ENCODE results near the gene PKP2.
"Not testable (repeated sequence)": the region's sequence is repeated elsewhere in the genome, so short reads cannot be mapped to it uniquely, and the experiment has no call there.

Gene PKP2

DNA sequence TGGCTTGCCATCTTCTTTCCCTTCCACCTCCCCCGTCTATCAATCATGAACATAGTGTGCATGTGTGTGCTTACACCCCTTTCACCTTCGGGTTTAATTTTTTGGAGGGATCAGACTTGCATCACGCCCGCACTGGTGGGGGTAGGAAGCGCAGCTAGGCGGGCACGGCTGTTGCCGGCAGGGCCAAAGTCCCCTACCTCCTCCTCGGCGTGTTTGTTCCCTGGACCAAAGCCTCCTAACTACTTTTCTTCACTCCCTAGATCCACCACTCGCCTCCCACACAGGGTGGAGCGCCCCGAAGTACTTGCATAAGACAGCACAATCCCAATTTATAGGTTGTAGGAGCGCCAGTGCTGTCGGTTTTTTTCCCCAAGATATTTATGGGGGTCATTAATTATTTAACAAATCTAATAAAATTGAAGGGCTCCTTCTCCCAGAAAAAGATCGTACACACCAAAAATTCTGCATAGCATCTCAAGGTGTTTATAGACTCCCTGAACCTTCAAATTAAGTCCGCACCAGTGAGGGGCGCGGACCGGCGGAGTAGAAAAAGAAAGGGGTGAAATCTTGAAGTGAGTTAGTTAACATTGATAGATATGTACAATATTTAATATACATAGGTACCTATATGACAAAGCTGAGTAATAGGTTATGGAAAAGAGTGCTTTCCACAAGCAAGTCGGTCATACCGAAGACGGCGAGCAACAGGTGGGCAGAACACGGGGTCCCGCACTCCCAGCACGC lies 717 bp downstream of the PKP2 start:
- DNase-seq = no peak

DNA sequence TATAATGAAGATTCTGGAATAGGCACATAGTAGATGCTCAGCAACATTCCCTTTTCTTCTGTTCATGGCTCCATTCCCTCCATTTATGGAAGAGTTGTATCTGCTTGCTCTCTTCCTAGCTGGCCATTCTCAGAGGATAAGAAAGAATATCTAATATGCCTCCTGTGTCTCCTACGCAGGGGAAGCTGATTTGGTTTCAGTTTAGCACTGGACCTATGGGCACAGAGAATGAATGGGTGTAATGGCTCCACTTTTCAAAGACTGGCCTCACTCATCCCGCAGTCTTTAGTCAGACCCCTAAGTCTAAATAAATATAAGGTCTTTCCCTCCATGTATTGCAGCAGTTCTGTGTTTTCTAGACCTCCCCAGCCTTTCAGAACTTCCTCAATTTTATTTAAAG lies 2.0 kb downstream of the PKP2 start:
- DNase-seq = no peak

DNA sequence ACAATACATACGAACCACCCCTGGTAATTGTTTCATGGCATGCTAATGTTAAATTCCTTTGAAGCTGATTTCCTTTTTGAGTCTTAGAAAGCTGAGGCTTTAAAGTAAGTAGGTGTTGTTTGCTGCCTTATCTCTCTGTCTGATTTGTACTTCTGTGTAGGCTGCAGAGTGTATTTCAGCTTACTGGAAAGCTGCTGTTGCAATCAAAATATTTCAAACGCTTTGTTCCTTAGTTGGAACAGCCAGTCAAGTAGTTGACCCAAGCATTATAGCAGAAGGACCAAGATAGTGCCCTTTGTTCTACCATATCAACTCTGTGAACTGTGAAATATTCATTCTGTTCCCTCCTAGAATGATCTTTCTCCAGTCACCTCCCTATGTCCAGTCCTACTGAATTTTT lies 3.1 kb downstream of the PKP2 start:
- DNase-seq = no peak

DNA sequence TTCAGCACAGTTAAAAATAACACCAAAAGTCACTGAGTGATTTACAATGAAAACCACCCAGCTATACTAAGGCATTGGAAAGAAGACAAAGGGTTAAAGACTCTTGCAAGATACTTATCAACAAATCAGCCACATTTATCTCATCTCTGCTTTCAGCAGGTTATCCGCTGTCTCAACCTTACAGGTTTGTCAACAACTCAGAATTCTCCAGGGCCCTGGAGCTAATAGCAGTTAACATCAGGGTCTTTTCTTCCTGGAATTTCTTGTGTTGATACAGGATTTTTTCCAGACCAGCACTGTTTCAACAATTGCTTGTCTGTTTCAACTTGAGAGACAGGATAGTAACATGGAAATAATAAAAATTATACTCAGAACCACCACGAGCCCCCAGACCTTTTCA lies 3.5 kb downstream of the PKP2 start:
- DNase-seq = no peak

DNA sequence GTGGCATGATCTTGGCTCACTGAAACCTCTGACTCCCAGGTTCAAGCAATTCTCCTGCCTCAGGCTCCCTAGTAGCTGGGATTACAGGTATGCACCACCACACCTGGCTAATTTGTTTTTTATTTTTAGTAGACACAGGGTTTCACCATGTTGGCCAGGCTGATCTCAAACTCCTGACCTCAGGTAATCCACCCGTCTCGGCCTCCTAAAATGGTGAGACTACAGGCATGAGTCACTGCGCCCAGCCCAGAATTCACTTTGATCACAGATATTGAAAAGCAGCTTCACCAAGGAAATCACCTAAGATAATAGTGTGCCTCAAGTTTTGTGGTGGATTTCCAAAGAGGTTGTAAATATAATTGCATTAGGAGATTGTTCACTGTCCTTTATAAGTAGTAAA lies 4.2 kb downstream of the PKP2 start:
- DNase-seq = not testable (repeated sequence)

DNA sequence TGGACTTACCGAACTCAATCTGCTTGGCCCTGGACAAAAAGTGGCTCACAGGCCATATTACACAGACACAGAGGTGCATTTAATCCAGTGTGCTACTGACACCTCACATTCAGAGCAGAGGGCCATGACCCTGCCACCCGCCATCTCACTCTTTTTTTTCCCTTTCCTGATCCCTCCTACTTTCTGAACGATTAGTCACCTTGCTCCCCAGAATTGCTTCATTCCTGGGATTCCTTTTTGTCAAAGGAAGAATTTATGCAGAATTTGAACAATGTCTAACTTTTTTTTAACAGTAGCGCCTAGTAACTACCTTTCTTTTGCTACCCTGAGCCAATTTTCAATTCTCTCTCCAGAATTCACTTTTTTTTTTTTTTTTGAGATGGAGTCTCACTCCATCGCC lies 4.6 kb downstream of the PKP2 start:
- no peak for DNase-seq

DNA sequence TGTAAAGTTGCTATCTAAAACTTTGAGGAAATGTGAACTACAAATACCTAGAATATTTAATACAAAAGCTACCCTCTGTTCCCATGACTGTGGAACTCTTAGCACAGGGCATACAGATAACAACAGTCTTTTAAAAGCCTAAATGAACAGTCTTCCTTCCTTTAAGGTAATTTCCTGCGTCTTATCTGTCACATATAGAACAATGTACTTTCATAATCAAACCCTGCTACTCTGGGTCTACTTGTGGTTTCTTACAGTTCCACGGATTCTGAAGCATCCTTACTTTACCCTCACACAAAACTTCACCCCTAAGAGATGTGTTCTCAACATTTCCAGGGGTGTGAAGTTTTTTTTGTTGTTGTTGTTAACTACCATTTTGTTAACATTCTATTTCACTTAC lies 5.1 kb downstream of the PKP2 start:
- no peak for DNase-seq

DNA sequence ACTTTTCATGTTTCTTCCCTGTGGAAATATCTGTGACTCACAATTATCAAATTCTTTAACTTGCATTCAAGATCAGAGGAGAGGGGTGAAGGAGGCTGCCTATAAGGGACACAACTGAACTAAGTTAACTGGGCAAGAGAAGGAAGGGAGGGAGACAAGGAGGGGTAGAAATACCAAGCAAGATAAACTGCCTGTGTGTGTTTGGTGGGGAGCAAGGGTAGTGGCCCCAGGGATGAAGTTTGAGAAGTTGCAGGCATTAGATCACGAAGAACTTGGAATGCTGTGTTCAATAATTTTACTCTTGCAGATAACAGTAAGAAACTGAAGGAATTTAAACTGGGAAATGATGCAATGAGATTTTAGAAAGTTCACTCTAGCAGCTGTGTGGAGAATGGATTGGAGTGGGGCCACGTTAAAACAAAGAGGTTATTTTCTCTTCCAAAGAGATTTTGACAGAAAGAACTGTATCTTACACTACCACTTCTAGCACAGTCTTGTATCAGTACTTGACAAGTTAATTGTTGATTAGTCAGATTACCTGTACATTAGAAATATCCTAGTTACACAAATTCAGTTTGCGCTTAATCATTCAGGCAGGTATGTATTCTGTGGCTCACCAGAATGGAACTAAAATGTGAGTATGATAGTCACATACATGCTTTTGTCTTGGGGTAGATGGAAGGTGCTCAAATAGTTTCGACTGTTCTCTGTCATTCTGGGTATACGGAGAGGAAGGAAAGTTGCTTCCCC lies 7.4 kb downstream of the PKP2 start:
- DNase-seq = no peak

DNA sequence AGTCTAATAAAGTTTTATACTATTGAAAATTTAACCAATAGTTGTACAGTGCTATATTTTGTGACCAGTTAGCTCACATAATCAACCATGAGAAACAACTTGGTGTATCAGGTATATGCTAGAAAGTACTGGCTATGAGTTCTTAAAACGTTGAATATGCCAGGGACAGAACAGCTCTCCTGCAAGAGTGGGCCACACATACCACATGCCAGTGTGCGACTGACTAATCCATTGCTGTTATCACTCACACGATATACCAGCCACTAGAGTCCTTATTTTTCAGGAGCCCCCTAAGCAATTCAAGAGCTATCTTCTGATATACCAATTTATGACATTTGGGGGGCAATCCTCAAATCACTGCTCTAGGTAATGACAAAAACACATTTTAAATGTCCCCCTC lies 9.5 kb downstream of the PKP2 start:
- no peak for DNase-seq

DNA sequence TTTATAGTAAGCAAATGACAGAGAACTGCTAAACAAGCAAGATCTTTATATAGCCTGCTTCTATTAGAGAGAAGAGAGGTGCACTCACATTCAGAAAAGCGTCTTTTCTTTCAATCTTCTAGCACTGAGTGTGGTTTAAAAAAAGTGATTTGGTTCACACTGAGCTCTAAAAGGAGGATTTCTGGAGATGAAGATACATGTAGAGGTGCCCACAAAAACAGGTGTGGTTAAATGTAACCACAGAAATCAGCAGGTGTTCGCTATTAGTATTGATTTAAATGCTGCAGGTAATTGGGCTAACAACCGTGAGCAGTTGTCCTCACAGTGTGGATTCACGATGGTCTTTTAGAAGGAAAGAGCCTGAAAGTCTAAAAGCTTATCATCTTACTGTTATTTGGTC lies 10.7 kb downstream of the PKP2 start:
- no peak for DNase-seq

DNA sequence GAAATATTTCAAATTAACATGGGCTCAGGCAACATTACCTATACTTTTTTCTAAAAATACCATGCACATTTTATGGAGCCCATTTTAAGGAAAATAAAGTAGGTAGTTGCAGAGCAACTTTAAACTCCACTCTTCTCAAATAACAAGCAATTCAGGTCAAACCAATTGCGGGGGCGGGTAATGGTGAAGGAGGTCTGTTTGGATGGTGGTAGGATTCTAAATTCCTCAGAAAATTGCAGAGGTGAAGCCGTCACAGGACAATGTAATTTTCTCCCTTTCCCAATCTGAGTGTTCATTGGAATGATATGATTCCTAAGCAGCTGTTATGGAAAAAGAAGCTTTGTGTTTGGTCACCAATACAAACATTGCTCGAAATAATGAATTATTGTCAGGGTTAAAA lies 11.6 kb downstream of the PKP2 start:
- no peak for DNase-seq

DNA sequence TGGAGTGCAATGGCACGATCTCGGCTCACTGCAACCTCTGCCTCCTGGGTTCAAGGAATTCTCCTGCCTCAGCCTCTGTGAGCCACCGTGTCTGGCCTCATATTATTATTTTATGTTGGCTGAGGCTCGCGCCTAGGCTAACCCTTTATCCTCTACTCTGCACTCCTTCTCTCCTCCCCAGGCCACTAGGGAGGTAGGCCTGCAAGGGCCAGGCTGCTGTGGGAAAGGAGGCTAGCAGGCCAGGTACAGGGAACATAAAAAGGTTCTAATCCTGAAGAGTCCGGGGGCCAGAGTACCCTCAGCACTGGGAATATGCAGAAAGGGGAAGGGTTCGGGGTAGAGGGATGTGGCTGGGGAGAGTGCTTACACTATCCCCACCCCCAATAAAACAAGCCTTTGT lies 14.9 kb downstream of the PKP2 start:
- no peak for DNase-seq

DNA sequence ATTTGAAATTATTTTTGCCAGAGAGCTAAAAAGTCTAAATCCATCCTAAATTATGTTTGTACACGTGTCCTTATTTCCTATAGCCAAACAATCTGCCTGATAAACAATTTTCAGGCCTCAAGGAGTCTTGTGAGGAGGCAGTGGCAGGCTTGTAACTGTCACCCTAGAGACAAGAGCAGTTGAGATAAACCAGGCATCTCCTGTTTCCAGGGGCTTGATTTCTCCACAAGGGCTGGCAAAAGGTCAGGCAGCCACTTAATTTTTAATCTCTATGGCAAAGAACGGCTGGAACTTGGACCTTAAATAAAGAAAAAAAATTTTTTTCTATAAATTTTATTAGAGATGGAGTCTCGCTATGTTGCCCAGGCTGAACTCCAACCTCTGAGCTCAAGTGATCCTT lies 15.5 kb downstream of the PKP2 start:
- DNase-seq = no peak

DNA sequence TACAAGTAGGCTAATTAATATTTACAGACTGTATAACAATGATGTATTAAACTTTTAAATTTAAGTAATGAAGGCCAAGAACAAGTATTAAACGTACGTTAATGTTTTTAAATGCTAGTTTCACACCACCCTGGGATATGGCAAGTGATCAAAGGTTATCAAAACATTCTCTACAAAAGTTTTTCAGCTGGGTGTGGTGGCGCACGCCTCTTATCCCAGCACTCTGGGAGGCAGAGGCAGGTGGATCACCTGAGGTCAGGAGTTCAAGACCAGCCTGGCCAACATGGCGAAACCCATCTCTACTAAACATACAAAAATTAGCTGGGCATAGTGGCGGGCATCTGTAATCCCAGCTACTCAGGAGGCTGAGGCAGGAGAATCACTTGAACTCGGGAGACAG lies 17.5 kb downstream of the PKP2 start:
- not testable (repeated sequence) for DNase-seq

DNA sequence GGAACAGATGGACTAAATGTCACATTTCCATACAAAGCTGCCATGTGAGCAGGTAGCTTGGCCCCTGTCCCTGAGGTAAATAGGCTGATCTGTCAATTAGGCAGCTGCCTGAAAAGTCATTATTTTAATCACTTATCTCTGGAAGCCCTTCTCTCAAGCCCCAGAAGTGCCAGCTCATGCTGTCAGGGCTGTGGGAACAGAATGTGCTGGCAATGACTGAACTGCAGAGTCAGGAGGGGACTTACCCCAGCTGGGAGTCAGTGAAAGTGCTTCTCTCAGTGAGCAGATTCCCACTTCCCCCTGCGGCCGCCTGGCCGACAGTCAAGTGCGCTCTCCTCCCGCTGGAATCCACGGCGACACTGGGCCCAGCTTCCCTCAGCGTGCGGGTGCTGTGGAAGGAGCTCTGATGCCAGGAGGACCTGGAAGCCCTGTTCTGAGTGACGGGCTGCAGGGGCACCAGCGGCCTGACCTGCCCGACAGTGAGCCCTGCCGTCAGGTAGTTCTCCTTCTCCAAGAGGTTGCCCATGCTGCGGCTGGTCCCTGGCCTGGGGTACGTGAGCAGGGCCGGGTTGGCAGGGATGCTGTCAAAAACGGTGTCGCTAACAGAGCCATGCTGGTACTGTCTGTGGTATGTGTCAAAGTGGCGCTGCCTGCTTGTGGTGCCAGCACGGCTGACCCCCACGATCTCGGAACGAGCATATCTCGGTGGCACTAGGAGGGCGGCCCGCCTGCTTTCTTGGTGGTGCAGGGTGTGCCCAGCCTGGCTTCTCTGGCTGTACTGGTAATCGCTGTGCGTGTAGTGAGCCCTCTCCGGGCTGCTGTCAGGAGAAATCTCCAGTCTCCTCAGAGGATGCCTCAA lies 18.7 kb downstream of the PKP2 start:
- no peak for DNase-seq

DNA sequence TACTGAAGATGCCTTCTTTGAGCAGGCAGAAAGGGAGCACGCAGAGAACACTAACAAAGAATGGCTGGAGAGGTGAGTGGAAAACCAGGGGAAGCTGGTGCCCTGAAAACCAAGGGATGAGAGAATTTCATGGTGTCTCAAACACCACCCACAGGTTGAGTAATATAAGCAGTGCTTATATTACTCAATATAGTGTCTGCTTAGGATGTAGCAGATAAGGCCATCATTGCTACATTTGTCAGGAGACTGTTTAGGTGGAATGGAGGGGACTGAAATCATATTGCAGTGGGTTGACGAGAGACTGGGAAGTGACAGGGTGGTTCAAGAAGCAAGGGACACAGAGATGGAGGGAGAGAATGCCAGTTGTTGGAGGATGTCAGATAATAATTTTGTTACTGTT lies 20.6 kb downstream of the PKP2 start:
- no peak for DNase-seq

DNA sequence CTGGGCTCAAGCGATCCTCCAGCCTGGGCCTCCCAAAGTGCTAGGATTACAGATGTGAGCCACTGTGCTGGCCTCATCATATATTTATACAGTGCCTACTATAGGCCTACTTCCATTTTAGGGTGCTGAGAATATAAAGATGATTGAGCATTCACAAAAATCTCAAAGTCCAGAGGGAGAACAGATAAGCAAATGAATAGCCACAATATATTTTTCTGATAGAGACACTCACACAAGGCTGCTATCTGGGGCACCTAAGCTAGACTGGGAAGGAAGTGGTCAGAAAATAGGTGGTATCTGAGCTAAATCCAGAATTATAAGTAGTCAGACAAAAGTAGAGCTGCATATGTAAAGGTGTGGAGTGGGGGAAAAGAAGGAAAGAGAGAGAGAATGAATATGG lies 21.6 kb downstream of the PKP2 start:
- DNase-seq = no peak

DNA sequence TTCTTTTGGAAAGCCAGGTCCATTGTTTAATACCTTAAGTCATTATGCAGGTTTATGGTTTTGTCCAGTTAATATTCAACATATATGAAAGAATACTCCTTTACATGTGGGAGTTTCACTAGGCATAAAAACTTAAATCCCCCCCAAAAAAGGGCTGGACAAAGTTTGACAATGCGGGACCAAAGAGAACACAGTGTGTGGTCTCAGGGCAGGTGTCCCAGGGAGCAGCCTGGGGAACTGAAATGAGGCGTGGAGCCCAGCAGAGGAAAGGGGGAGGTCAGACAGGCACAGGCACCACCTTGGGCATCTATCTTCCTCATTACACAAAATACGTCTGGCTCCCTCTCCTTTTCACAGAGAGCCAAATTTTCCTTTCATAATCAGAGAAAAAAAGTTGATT lies 22.5 kb downstream of the PKP2 start:
- DNase-seq = no peak

DNA sequence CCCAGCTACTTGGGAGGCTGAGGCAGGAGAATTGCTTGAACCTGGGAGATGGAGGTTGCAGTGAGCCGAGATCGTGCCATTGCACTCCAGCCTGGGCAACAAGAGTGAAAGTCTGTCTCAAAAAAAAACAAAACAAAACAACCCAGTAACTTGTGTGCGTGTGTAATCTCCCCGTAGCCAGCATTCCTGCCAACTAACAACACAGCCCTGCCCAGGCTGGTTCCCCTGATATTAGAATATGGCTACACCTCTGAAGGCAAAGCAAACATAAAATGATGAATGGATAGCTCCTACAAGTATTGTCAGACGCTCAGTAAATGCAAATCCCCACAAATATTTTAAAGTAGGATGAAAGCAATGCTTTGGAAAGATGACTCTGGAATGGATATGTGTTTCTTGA lies 24.2 kb downstream of the PKP2 start:
- not testable (repeated sequence) for DNase-seq

DNA sequence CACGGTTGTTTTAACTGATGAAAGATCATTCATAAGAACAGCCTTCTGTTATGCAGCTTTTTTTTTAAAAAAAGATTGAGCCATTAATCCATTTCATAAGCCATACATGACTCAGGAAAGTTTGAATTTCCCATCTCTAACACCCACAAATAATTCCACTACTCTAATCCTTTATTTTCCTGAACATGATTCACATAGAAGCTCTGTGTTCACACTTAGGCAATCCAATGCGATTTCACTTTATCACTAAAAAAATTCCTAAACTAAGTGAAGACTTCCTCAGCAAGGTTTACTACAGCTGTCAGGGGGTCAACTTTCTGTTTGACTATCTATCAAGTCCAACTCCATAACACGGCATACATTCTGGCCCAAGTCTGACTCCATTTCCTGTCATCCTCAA lies 25.9 kb downstream of the PKP2 start:
- DNase-seq = no peak

DNA sequence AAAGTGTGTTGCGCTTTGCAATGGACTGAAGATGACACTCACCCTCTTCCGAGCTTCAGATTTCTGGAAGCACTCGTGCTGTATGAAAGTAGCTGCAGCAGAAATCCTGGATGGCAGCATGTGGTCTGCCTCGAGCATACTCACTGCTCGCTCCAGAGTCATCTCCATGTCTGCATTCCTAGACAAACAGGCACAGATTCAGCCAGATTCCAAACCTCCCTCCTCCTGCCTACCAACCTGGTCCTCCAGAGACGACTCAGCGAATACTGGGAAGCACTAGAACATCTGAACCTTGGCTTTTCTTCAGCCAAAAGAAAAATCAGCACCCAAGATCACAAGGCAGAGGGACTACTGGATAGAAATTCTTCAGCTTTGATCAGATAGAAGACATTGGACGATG lies 27.7 kb downstream of the PKP2 start:
- DNase-seq = no peak

DNA sequence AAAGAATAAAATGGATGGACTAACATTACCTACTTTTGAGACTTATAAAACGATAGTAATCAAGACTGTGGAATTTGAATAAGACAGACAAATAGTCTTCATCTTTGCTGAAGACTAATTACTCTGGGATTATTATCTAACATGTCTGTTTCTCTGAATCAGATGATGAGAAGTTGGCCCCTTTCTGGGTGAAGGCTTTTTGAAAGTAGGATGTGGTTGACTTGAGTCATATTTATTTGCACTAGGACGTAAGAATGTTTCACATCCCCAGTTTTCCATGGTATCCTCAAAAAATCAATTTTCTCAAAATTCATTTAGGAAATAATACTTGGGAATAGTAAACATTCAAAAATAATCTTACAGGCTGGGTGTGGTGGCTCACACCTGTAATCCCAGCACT lies 31.8 kb downstream of the PKP2 start:
- DNase-seq = no peak

DNA sequence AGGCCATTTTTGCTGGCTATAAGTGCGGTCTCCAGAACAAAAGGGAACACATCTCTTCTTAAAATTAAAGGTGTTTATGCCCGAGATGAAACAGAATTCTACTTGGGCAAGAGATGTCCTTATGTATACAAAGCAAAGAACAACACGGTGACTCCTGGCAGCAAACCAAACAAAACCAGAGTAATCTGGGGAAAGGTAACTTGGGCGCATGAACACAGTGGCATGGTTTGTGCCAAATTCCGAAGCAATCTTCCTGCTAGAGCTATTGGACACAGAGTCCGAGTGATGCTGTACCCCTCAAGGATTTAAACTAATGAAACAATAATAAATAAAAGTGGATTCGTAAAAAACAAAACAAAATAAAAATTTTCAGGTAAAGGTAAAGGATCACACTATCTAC lies 33.4 kb downstream of the PKP2 start:
- DNase-seq = no peak

DNA sequence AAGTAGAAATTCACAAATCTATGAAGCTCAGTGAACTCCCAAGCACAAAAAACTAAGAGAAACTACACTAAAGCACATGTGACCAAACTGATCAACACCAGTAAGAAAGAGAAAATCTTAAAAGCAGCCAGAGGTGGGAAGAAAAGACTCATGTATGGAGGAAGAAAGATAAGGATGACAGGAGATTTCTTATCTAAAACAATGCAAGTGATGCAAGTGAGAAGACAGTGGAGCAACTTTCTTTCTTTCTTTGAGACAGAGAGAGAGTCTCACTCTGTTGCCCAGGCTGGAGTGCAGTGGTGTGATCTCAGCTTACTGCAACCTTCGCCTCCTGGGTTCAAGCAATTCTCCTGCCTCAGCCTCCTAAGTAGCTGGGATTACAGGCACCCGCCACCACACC lies 34.9 kb downstream of the PKP2 start:
- DNase-seq = not testable (repeated sequence)

Data from stimulated activated CD4-positive, alpha-beta T cell treated with anti-CD3 and anti-CD28 coated beads, Interleukin-4, amount 100 ng/mL, for 24 hours (primary cell).